ENCODE data around the gene FDXR. TPM values are rescaled to one million over a fixed set of nuclear protein-coding genes. Genes with fewer than 3 reads are reported as not detected.

The FDXR gene
- total and polyA plus RNA-seq, 4 donors = 3.9 to 10.1 (median 4.6) TPM

GRCh38 chr17:74821655-74822334 lies 51.0 kb downstream of the FDXR start (continued):
- TF ChIP-seq JUND (IDR thresholded peaks at IDR 0.05) (no peak), TAF1 (conservative IDR thresholded peaks at IDR 0.05) (no peak), FOXA2 (IDR thresholded peaks at IDR 0.05) (no peak), RXRA (IDR thresholded peaks at IDR 0.05) (no peak), HNF4G (IDR thresholded peaks at IDR 0.05) (no peak), EGR1 (IDR thresholded peaks at IDR 0.05; ENCODE audit: low read depth in 2 of 2) (no peak)
- TF ChIP-seq, protein P1, sequence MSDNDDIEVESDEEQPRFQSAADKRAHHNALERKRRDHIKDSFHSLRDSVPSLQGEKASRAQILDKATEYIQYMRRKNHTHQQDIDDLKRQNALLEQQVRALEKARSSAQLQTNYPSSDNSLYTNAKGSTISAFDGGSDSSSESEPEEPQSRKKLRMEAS (IDR thresholded peaks at IDR 0.05) = no peak
- TF ChIP-seq, protein P2, sequence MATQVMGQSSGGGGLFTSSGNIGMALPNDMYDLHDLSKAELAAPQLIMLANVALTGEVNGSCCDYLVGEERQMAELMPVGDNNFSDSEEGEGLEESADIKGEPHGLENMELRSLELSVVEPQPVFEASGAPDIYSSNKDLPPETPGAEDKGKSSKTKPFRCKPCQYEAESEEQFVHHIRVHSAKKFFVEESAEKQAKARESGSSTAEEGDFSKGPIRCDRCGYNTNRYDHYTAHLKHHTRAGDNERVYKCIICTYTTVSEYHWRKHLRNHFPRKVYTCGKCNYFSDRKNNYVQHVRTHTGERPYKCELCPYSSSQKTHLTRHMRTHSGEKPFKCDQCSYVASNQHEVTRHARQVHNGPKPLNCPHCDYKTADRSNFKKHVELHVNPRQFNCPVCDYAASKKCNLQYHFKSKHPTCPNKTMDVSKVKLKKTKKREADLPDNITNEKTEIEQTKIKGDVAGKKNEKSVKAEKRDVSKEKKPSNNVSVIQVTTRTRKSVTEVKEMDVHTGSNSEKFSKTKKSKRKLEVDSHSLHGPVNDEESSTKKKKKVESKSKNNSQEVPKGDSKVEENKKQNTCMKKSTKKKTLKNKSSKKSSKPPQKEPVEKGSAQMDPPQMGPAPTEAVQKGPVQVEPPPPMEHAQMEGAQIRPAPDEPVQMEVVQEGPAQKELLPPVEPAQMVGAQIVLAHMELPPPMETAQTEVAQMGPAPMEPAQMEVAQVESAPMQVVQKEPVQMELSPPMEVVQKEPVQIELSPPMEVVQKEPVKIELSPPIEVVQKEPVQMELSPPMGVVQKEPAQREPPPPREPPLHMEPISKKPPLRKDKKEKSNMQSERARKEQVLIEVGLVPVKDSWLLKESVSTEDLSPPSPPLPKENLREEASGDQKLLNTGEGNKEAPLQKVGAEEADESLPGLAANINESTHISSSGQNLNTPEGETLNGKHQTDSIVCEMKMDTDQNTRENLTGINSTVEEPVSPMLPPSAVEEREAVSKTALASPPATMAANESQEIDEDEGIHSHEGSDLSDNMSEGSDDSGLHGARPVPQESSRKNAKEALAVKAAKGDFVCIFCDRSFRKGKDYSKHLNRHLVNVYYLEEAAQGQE (IDR thresholded peaks at IDR 0.05) = no peak

GRCh38 chr17:74819801-74820436 lies 52.9 kb downstream of the FDXR start:
- TF ChIP-seq GABPA (IDR thresholded peaks at IDR 0.05 in 1 of 2, conservative IDR thresholded peaks at IDR 0.05 in 1 of 2) (no peak), JUND (IDR thresholded peaks at IDR 0.05) (no peak), RXRA (IDR thresholded peaks at IDR 0.05) (no peak), EGR1 (IDR thresholded peaks at IDR 0.05; ENCODE audit: low read depth in 2 of 2) (no peak), NR2F2 (IDR thresholded peaks at IDR 0.05) (no peak), TAF1 (conservative IDR thresholded peaks at IDR 0.05) (no peak), HNF4G (IDR thresholded peaks at IDR 0.05) (no peak), YY1 (IDR thresholded peaks at IDR 0.05) (no peak), SP1 (IDR thresholded peaks at IDR 0.05) (no peak), ZBTB33 (IDR thresholded peaks at IDR 0.05) (no peak), ATF3 (IDR thresholded peaks at IDR 0.05) (no peak), RAD21 (IDR thresholded peaks at IDR 0.05) (no peak), FOXA2 (IDR thresholded peaks at IDR 0.05) (no peak), FOXA1 (IDR thresholded peaks at IDR 0.05) (no peak), HNF4A (conservative IDR thresholded peaks at IDR 0.05) (no peak)
- TF ChIP-seq, protein P1 (IDR thresholded peaks at IDR 0.05) = no peak
- TF ChIP-seq, protein P3, sequence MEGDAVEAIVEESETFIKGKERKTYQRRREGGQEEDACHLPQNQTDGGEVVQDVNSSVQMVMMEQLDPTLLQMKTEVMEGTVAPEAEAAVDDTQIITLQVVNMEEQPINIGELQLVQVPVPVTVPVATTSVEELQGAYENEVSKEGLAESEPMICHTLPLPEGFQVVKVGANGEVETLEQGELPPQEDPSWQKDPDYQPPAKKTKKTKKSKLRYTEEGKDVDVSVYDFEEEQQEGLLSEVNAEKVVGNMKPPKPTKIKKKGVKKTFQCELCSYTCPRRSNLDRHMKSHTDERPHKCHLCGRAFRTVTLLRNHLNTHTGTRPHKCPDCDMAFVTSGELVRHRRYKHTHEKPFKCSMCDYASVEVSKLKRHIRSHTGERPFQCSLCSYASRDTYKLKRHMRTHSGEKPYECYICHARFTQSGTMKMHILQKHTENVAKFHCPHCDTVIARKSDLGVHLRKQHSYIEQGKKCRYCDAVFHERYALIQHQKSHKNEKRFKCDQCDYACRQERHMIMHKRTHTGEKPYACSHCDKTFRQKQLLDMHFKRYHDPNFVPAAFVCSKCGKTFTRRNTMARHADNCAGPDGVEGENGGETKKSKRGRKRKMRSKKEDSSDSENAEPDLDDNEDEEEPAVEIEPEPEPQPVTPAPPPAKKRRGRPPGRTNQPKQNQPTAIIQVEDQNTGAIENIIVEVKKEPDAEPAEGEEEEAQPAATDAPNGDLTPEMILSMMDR (IDR thresholded peaks at IDR 0.05; ENCODE audit: low read depth, low read length, missing input control) = no peak
- TF ChIP-seq, protein P2 (IDR thresholded peaks at IDR 0.05) = no peak
- Histone ChIP-seq H3K9me3 (ENCODE audit: control insufficient read depth in 4 of 4, low read length in 3 of 4) (no peaks in the 10 kb centered on the region), H3K27me3 (ENCODE audit: control insufficient read depth in 4 of 4, insufficient read depth in 4 of 4, low read length in 3 of 4) (no peaks in the 10 kb centered on the region), H3K4me1 (ENCODE audit: control insufficient read depth in 4 of 4, insufficient read depth in 4 of 4, low read length in 3 of 4) (no peaks in the 10 kb centered on the region), H3K4me3 (ENCODE audit: low read depth in 1 of 3, low read length in 3 of 3) (no peak overlapping the region), H3K27ac (ENCODE audit: low read depth in 1 of 2, low read length in 2 of 2) (no peak overlapping the region), H3K36me3 (ENCODE audit: control insufficient read depth in 4 of 4, insufficient read depth in 3 of 4, low read depth in 1 of 4, low read length in 3 of 4) (peaks cover 0 to 5% (median 3%) of the 10 kb centered on the region in 4 donors), H3K9ac (ENCODE audit: low read depth in 1 of 2, low read length in 2 of 2) (no peak overlapping the region)
- 97% methylated on average over 16 of the region's 16 CpGs for WGBS
- no peak for DNase-seq (ENCODE audit: low spot score)

All from liver (tissue), 9 donors.